Neural crest cell (in vitro differentiated cells): ENCODE results near the gene SMC1A. TPM values are rescaled to one million over a fixed set of nuclear protein-coding genes. Genes with fewer than 3 reads are reported as not detected.

ENCODE experiments used
- DNase-seq: peaks from one replicate; pipeline ENCODE4 v3.0.0; 2021; ENCODE audit warnings: low read depth, mixed read lengths, low spot score
- H3K27ac Mint-ChIP-seq: one replicate; pipeline ENCODE4 v1.8.0; 2021; ENCODE audit warnings: mild to moderate bottlenecking, mixed read lengths; ENCODE audit not compliant: unreplicated experiment
- H3K27me3 Mint-ChIP-seq: 2 replicates; pipeline ENCODE4 v1.8.0; 2021; ENCODE audit warnings: low read depth, mild to moderate bottlenecking, mixed read lengths
- H3K36me3 Mint-ChIP-seq: 2 replicates; pipeline ENCODE4 v1.8.0; 2021; ENCODE audit warnings: low read depth, mild to moderate bottlenecking, mixed read lengths
- H3K4me1 Mint-ChIP-seq: 2 replicates; pipeline ENCODE4 v1.8.0; 2021; ENCODE audit warnings: mixed read lengths
- H3K4me3 Mint-ChIP-seq: one replicate; pipeline ENCODE4 v1.8.0; 2021; ENCODE audit warnings: mild to moderate bottlenecking, mixed read lengths
- H3K9me3 Mint-ChIP-seq: 2 replicates; pipeline ENCODE4 v1.8.0; 2021; ENCODE audit warnings: mixed read lengths
- total RNA-seq: library from RNA; stranded (reverse); gene quantifications from 2 replicates; pipeline ENCODE4 v1.2.1, GENCODE V29; 2021
- TF ChIP-seq, protein P1 (sequence below): fragments of 200-600 bp; sonication (generic); conservative IDR thresholded peaks from 2 replicates; pipeline ENCODE4 v1.5.0; 2021; ENCODE audit warnings: antibody characterized with exemption, mild to moderate bottlenecking

Gene SMC1A
- total RNA-seq, 1 donor from 2014 or later, result 129 TPM

DNA sequence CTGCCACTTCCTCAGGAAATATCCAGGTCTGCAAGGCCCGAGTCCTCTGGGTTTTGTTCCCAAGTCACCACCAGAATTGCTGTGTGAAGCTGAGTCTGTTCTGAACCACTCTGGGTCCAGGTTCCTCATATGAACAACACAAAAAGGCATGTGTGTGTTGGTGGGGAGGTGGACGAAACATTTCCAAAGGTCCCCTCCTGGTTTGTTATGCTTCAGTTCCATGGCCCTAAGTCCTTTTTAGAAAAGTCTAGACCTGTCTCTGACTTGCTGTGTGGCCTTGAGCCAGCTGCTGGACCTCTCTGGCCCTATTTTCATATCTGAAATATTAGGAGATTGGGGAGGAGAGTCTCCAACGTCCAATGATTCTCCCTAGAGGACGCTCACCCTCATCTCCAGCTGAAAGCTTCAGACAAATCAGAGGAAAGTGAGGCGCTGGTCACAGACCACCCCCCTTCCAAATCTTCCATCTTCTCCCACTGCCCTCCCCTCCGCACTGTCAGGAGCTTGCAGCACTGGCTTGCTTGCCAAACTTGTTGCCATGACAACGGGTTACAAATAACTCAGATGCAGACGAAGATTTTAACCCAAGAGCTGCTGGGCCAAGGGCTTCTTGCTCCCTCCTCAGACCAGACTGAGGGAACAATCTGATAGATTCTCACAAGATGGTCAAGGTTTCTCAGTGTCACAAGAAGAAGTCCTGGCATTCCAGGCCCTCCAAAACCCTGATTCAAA is 64.5 kb downstream of the SMC1A start:
- peaks cover 3% of the 10 kb centered on the region for H3K9me3 Mint-ChIP-seq
- no peak overlapping the region for H3K27ac Mint-ChIP-seq
- no peak for DNase-seq

DNA sequence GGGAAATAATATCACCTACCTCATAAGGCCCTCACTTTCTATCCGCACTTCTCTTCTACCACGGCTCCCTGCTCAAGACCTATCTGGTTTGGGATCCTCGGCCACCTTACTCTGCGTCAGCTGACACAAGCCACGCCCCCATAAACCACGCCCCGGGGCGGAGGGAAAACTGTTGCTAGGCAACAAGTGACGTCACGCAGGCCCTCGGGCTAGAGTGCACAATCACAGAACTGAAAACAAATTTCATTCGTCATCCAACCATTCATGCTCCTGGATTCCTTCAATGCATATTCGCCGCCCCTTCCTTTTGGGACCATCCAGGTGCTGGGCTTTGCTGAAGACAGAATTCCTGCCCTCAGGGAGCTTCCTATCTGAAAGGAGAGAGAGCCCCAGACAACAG is 66.3 kb downstream of the SMC1A start:
- H3K36me3 Mint-ChIP-seq, result peaks cover 3% of the 10 kb centered on the region
- H3K4me3 Mint-ChIP-seq, result no peak overlapping the region
- no peak overlapping the region for H3K27ac Mint-ChIP-seq
- H3K9me3 Mint-ChIP-seq, result peaks cover 6% of the 10 kb centered on the region
- DNase-seq, result peak; percentile 14
- peaks cover 4% of the 10 kb centered on the region for H3K4me1 Mint-ChIP-seq
- TF ChIP-seq, protein P1, sequence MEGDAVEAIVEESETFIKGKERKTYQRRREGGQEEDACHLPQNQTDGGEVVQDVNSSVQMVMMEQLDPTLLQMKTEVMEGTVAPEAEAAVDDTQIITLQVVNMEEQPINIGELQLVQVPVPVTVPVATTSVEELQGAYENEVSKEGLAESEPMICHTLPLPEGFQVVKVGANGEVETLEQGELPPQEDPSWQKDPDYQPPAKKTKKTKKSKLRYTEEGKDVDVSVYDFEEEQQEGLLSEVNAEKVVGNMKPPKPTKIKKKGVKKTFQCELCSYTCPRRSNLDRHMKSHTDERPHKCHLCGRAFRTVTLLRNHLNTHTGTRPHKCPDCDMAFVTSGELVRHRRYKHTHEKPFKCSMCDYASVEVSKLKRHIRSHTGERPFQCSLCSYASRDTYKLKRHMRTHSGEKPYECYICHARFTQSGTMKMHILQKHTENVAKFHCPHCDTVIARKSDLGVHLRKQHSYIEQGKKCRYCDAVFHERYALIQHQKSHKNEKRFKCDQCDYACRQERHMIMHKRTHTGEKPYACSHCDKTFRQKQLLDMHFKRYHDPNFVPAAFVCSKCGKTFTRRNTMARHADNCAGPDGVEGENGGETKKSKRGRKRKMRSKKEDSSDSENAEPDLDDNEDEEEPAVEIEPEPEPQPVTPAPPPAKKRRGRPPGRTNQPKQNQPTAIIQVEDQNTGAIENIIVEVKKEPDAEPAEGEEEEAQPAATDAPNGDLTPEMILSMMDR, result no peak
- H3K27me3 Mint-ChIP-seq, result no peaks in the 10 kb centered on the region

More for the DNA sequence above, 64.5 kb downstream of the SMC1A start:
- H3K36me3 Mint-ChIP-seq, result peaks cover 3% of the 10 kb centered on the region
- H3K4me1 Mint-ChIP-seq, result peaks cover 4% of the 10 kb centered on the region
- TF ChIP-seq, protein P1, result no peak
- no peaks in the 10 kb centered on the region for H3K27me3 Mint-ChIP-seq
- no peak overlapping the region for H3K4me3 Mint-ChIP-seq

DNA sequence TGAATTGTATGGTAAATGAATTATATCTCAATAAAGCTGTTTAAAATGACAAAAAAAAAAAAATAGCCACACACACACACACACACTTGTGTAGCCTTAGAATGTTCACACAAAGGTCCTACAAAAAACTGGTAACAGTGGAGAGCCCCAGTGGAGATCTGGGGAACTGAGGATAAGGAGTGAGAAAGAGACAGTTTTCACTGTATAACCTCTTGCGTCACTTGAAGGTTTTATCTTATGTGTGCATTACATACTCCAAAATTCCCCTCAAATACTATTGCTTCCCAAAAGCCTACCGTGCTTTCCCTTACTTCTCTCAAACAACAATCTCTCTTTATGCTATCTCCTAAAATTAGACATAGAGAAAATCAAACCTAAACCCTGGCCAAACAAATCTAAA is 67.8 kb downstream of the SMC1A start:
- TF ChIP-seq, protein P1, result peak; percentile 19
- no peak for DNase-seq
- H3K9me3 Mint-ChIP-seq, result peaks cover 3% of the 10 kb centered on the region
- no peak overlapping the region for H3K4me3 Mint-ChIP-seq
- no peaks in the 10 kb centered on the region for H3K36me3 Mint-ChIP-seq
- no peaks in the 10 kb centered on the region for H3K27me3 Mint-ChIP-seq
- no peak overlapping the region for H3K27ac Mint-ChIP-seq
- peaks cover 4% of the 10 kb centered on the region for H3K4me1 Mint-ChIP-seq

DNA sequence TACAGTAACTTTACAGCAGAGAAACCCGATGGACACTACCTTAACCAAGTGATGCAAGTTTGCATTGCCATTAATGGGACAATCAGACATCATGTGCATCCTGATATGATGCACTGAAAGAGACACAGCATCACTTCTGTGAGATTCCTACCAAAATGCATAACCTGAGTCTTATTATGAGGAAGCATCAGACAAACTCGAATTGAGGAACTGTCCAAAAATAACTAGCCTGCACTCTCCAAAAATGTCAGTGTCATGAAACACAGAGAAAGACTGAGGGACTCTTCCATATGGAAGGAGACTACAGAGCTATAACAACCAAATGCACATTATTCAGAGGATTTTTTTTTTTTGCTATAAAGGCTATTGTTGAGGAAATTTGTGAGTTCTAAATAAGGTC is 74.5 kb downstream of the SMC1A start:
- H3K4me1 Mint-ChIP-seq, result no peaks in the 10 kb centered on the region
- DNase-seq, result no peak
- no peaks in the 10 kb centered on the region for H3K36me3 Mint-ChIP-seq
- TF ChIP-seq, protein P1, result no peak
- peaks cover 9% of the 10 kb centered on the region for H3K27me3 Mint-ChIP-seq
- peaks cover 3% of the 10 kb centered on the region for H3K9me3 Mint-ChIP-seq
- no peak overlapping the region for H3K27ac Mint-ChIP-seq
- no peak overlapping the region for H3K4me3 Mint-ChIP-seq

DNA sequence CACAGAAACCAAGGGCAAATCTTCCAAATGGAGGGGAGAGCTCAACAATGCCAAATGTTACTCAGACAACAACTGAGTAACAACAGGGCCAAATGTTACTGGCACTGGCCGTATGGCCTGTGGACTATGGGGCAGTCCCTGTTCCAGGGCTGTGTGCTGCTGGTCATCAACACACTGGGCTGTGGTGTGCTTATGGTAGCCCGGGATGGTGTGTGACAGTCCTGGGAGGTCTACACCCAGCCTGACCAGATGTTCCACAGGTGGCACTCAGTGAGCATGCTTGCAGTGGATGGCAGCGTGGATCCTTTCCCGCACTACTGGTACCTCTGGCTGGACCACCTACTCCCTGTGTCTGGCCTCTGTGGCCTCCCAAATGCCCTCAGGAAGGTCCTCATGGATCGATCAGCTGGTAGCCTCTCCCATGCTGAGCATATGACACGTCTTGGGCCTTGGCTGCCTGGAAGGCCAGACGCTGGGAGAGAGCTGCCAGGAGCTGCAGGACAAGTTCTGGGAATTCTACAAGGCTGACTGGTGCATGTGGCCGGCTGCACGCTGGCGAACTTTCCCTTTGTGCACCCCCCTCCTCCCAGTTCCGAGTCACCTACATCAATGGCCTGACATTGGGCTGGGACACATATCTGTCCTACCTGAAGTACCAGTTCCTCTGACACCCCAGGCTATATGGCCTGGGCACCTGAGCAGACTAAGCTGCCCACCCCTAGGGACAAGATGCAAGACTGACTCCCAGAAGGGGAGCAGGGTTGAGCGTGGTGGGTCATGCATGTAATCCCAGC is 81.4 kb downstream of the SMC1A start:
- no peaks in the 10 kb centered on the region for H3K36me3 Mint-ChIP-seq
- TF ChIP-seq, protein P1, result no peak
- DNase-seq, result no peak
- no peak overlapping the region for H3K27ac Mint-ChIP-seq
- no peaks in the 10 kb centered on the region for H3K27me3 Mint-ChIP-seq
- no peaks in the 10 kb centered on the region for H3K4me1 Mint-ChIP-seq
- no peaks in the 10 kb centered on the region for H3K9me3 Mint-ChIP-seq
- H3K4me3 Mint-ChIP-seq, result no peak overlapping the region
